GM12878 (cell line): ENCODE results near the gene NUP50. TPM values are rescaled to one million over a fixed set of nuclear protein-coding genes. Genes with fewer than 3 reads are reported as not detected.

Source experiments
- SMC3 ChIP-seq: IDR thresholded peaks from 2 replicates; pipeline ENCODE4 v1.6.1; 2011; ENCODE audit warnings: low read length, improper control_type of control experiment, borderline replicate concordance
- TAF1 ChIP-seq: IDR thresholded peaks from 2 replicates; pipeline ENCODE4 v1.6.1; 2011; ENCODE audit warnings: mild to moderate bottlenecking, low read depth, low read length, borderline replicate concordance
- polyA plus RNA-seq, 11 experiments: library from polyadenylated mRNA; depleted of rRNA in 4 of 11; unstranded in 6 of 11; stranded (reverse) in 5 of 11; fragments of >200 nt; fragmentation: Nextera tagmentation in 4 of 11; fragmentation: Illumina TruSeq in 1 of 11; extraction: Ambion mirVana in 4 of 11; extraction: Trizol in 1 of 11; gene quantifications; 1 replicate in 1 of 11; 2 replicates in 10 of 11; pipeline versions ENCODE4 v1.2.1 to v1.2.3, GENCODE V29; 2011 to 2016; ENCODE audit warnings: inconsistent platforms in 2 of 11, missing spikeins in 2 of 11, low read depth in 1 of 11
- total RNA-seq, 4 experiments: library from RNA; depleted of rRNA in 3 of 4; stranded (reverse); fragments of >200 nt in 3 of 4; fragmentation: Illumina TruSeq in 1 of 4; extraction: Trizol in 1 of 4; gene quantifications; 2 replicates each; pipeline versions ENCODE4 v1.2.1 to v1.2.3, GENCODE V29; 2013 to 2021
- TF ChIP-seq, protein P1 (sequence below): fragments of 450-650 bp; IDR thresholded peaks from 2 replicates; pipeline ENCODE4 v1.6.1; 2016; ENCODE audit warnings: mild to moderate bottlenecking, moderate library complexity, borderline replicate concordance
- TF ChIP-seq, protein P2 (sequence below): IDR thresholded peaks from 2 replicates; pipeline ENCODE4 v1.6.1; 2011; ENCODE audit warnings: borderline replicate concordance, low read depth, mild to moderate bottlenecking, moderate library complexity, mixed read lengths, low read length; ENCODE audit not compliant: insufficient read depth; ENCODE audit errors: extremely low read length
- TF ChIP-seq, protein P3 (sequence below): IDR thresholded peaks from 2 replicates; pipeline ENCODE4 v1.6.1; 2011; ENCODE audit warnings: borderline replicate concordance, low read depth, mild to moderate bottlenecking, moderate library complexity, low read length; ENCODE audit not compliant: insufficient read depth, poor library complexity, severe bottlenecking

Gene NUP50
- total and polyA plus RNA-seq, 10 of the 15 experiments (the other 5 are each of a cell fraction or from before 2014, with no cell fraction given): 36.8 to 125 (median 78.8) TPM

DNA sequence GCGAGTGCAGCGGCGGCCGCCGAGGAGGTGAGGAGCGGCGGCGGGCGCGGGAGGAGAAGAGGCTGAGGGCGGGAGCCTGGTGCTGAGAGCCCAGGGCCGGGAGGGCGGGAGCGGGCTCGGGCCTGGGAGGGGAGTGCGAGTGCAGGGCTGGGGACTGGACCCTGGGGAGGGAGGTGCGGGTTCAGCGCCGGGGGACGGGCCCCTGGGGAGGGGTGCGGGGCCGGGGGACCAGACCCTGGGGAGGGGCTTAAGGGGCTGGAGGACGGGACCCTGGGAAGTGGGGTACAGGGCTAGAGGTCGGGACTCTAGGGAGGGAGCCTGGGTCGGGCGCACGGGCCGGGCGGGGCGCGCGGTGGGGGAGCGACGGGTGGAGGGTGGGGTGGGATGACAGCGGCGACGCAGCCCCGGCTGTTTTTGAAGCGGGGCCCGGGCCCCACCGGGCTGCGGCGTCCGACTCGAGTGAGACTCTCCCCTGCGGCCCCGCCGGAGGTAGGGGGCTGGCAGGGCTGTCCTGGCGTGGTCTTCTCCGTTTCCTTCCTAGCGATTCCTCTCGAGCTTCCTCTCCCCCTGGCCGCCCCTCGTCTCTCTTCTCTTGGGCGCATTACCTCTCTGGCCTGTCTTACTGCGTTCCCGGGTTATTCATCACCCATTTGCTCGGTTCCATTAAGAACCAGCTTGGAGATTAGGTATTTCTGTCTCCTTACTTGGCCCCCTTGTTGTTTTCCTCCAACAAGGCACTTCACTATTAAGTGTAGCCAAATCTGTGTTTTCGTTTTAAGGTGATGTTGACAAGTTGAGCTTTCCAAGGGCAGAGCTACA is 754 bp downstream of the NUP50 start (continued):
- TF ChIP-seq, protein P1, sequence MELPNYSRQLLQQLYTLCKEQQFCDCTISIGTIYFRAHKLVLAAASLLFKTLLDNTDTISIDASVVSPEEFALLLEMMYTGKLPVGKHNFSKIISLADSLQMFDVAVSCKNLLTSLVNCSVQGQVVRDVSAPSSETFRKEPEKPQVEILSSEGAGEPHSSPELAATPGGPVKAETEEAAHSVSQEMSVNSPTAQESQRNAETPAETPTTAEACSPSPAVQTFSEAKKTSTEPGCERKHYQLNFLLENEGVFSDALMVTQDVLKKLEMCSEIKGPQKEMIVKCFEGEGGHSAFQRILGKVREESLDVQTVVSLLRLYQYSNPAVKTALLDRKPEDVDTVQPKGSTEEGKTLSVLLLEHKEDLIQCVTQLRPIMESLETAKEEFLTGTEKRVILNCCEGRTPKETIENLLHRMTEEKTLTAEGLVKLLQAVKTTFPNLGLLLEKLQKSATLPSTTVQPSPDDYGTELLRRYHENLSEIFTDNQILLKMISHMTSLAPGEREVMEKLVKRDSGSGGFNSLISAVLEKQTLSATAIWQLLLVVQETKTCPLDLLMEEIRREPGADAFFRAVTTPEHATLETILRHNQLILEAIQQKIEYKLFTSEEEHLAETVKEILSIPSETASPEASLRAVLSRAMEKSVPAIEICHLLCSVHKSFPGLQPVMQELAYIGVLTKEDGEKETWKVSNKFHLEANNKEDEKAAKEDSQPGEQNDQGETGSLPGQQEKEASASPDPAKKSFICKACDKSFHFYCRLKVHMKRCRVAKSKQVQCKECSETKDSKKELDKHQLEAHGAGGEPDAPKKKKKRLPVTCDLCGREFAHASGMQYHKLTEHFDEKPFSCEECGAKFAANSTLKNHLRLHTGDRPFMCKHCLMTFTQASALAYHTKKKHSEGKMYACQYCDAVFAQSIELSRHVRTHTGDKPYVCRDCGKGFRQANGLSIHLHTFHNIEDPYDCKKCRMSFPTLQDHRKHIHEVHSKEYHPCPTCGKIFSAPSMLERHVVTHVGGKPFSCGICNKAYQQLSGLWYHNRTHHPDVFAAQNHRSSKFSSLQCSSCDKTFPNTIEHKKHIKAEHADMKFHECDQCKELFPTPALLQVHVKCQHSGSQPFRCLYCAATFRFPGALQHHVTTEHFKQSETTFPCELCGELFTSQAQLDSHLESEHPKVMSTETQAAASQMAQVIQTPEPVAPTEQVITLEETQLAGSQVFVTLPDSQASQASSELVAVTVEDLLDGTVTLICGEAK: no peak
- TF ChIP-seq TAF1 (no peak), SMC3 (no peak)
- TF ChIP-seq, protein P2, sequence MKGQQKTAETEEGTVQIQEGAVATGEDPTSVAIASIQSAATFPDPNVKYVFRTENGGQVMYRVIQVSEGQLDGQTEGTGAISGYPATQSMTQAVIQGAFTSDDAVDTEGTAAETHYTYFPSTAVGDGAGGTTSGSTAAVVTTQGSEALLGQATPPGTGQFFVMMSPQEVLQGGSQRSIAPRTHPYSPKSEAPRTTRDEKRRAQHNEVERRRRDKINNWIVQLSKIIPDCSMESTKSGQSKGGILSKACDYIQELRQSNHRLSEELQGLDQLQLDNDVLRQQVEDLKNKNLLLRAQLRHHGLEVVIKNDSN: no peak
- TF ChIP-seq, protein P3, sequence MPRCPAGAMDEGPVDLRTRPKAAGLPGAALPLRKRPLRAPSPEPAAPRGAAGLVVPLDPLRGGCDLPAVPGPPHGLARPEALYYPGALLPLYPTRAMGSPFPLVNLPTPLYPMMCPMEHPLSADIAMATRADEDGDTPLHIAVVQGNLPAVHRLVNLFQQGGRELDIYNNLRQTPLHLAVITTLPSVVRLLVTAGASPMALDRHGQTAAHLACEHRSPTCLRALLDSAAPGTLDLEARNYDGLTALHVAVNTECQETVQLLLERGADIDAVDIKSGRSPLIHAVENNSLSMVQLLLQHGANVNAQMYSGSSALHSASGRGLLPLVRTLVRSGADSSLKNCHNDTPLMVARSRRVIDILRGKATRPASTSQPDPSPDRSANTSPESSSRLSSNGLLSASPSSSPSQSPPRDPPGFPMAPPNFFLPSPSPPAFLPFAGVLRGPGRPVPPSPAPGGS: no peak
